WERI-Rb-1 (cell line): ENCODE results near the gene FAM83G.

Experiments
- DNase-seq: peaks from one replicate; pipeline ENCODE4 v3.0.0-alpha.2; 2020
- H3K27ac ChIP-seq: fragments of 250-450 bp; sonication (Bioruptor Pico); 2 replicates; pipeline ENCODE4 v1.5.1; 2020; ENCODE audit warnings: mild to moderate bottlenecking, moderate library complexity
- H3K27me3 ChIP-seq: fragments of 250-450 bp; sonication (Bioruptor Pico); 2 replicates; pipeline ENCODE4 v1.5.1; 2021; ENCODE audit warnings: mild to moderate bottlenecking, low read depth, moderate library complexity; ENCODE audit not compliant: insufficient read depth, severe bottlenecking
- H3K36me3 ChIP-seq: fragments of 250-450 bp; sonication (Bioruptor Pico); 2 replicates; pipeline ENCODE4 v1.5.1; 2020; ENCODE audit warnings: mild to moderate bottlenecking, moderate library complexity
- H3K4me3 ChIP-seq: 2 replicates; pipeline ENCODE4 v1.5.1; 2011; ENCODE audit warnings: low read depth, mild to moderate bottlenecking, control low read depth, low read length
- H3K9me3 ChIP-seq: fragments of 250-450 bp; sonication (Bioruptor Pico); 2 replicates; pipeline ENCODE4 v1.5.1; 2021; ENCODE audit warnings: mild to moderate bottlenecking, moderate library complexity; ENCODE audit not compliant: severe bottlenecking
- CTCF ChIP-seq: IDR thresholded peaks from 2 replicates; pipeline ENCODE4 v1.5.1; 2011; ENCODE audit warnings: low read depth, mild to moderate bottlenecking, control low read depth, inconsistent platforms, low read length

The FAM83G gene

GRCh38 chr17:18981335-18981641, 23.3 kb downstream of the FAM83G start:
- no peaks in the 10 kb centered on the region for H3K27me3 ChIP-seq
- no peak for DNase-seq
- H3K27ac ChIP-seq, result no peak overlapping the region
- no peak overlapping the region for H3K4me3 ChIP-seq
- no peaks in the 10 kb centered on the region for H3K9me3 ChIP-seq
- no peaks in the 10 kb centered on the region for H3K36me3 ChIP-seq
- no peak for TF ChIP-seq CTCF

DNA sequence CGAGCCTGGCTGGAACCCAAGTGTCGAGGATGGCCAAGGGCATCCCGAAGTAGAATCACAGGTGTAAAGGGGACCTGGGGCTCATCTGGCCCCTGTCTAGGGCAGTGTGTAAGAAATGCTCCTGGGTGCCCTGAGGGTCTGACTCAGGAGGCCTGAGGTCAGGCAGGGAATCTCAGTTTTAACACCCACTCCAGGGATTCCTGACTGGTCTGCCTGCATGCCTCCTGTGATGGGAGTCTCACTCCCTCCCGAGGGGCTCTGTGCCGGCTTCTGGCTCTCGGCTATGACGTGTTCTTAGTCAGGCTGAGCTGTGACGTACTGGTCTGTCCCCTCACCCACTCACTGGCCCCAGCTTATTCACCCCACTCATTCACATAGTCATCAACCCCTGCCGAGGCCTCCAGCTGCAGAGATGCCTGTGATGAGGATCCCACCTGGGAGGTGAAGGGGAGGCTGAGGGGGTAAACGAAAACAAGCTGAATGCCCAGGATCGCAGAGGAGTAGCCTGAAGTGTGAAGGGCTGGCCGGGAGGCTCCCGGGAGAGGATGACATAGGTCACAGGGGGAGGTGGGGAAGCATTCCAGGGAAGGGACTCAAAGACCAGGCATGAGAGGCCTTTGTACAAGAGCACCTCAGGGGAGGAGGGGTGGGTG, 23.8 kb downstream of the FAM83G start:
- Histone ChIP-seq H3K4me3 (no peak overlapping the region), H3K27ac (no peak overlapping the region), H3K9me3 (no peaks in the 10 kb centered on the region), H3K27me3 (no peaks in the 10 kb centered on the region), H3K36me3 (no peaks in the 10 kb centered on the region)
- TF ChIP-seq CTCF, result no peak
- DNase-seq, result no peak

GRCh38 chr17:18978655-18979054, 25.9 kb downstream of the FAM83G start:
- Histone ChIP-seq H3K9me3 (no peaks in the 10 kb centered on the region), H3K27me3 (no peaks in the 10 kb centered on the region), H3K36me3 (no peaks in the 10 kb centered on the region), H3K27ac (no peak overlapping the region), H3K4me3 (no peak overlapping the region)
- DNase-seq, result no peak
- no peak for TF ChIP-seq CTCF

DNA sequence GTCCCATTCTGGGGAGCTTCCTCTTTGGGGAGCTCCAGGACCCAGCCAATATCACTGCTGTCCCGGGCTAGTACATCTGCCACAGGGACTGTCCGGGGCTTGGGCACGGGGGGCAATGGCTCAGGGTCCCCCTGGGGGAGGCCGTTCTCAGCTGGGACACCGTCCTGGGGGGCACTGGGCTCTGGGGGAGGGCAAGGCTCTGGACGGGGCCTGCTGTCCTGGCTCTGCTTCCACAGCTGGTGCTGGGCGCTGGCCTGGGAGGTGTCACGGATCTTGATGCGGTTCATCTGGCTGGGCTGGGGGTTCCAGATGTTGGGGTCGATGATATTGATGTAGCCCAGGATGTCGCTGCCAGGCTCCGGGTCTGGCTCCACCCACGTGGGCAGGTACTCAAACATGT, 26.5 kb downstream of the FAM83G start:
- no peak overlapping the region for H3K27ac ChIP-seq
- no peak for TF ChIP-seq CTCF
- DNase-seq, result no peak
- no peaks in the 10 kb centered on the region for H3K9me3 ChIP-seq
- H3K36me3 ChIP-seq, result no peaks in the 10 kb centered on the region
- H3K4me3 ChIP-seq, result no peak overlapping the region
- H3K27me3 ChIP-seq, result no peaks in the 10 kb centered on the region

- no peak for TF ChIP-seq CTCF
- no peaks in the 10 kb centered on the region for H3K9me3 ChIP-seq
- no peak overlapping the region for H3K4me3 ChIP-seq
- H3K36me3 ChIP-seq, result no peaks in the 10 kb centered on the region
- DNase-seq, result no peak
- H3K27me3 ChIP-seq, result no peaks in the 10 kb centered on the region
- no peak overlapping the region for H3K27ac ChIP-seq
Observed at GRCh38 chr17:18977646-18978045, 26.9 kb downstream of the FAM83G start.

DNA sequence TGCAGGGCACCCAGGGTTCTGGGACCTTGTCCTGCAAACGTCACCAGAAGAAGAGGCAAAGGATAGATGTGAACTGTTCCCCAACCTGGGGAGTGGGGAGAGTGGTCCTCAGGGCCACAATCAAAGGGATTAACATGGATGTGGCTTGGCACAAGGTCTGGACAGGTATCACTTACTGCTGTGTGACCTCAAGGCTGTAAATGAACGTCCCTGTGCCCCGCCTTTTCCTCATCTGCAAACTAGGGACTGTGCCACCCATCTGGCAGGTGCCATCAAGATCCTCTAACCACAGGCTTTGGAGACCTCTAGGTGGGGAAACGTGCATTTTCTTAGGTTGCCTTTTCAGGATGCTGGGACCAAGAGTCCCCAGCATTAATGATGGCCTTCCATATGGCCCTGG, 27.5 kb downstream of the FAM83G start:
- Histone ChIP-seq H3K27me3 (no peaks in the 10 kb centered on the region), H3K4me3 (no peak overlapping the region), H3K36me3 (no peaks in the 10 kb centered on the region), H3K9me3 (no peaks in the 10 kb centered on the region), H3K27ac (no peak overlapping the region)
- no peak for DNase-seq
- no peak for TF ChIP-seq CTCF
